GM12878 (cell line): Measurements from ENCODE around the gene MPC1L. TPM values are rescaled to one million over a fixed set of nuclear protein-coding genes. Genes with fewer than 3 reads are reported as not detected.
A peak's percentile ranks its signal among the peaks of the same experiment; 100 is the strongest.

ENCODE experiments used
- BRCA1 ChIP-seq: IDR thresholded peaks from 2 replicates; pipeline ENCODE4 v1.6.1; 2011; ENCODE audit warnings: low read depth, low read length, improper control_type of control experiment
- DPF2 ChIP-seq: fragments of 450-650 bp; IDR thresholded peaks from 2 replicates; pipeline ENCODE4 v1.6.1; 2017; ENCODE audit warnings: mild to moderate bottlenecking
- EGR1 ChIP-seq, 2 experiments: IDR thresholded peaks; 1 replicate in 1 of 2; 2 replicates in 1 of 2; pipeline ENCODE4 v1.6.1; 2011 to 2012; ENCODE audit warnings: low read depth in 2 of 2, low read length in 2 of 2, borderline replicate concordance in 1 of 2, mild to moderate bottlenecking in 1 of 2, moderate library complexity in 1 of 2
- GATAD2B ChIP-seq: fragments of 450-650 bp; conservative IDR thresholded peaks from 2 replicates; pipeline ENCODE4 v1.6.1; 2017; ENCODE audit warnings: low read depth, mild to moderate bottlenecking, moderate library complexity
- IKZF2 ChIP-seq, 2 experiments: fragments of 450-650 bp; IDR thresholded peaks; 2 replicates each; pipeline ENCODE4 v1.6.1; 2017; ENCODE audit warnings: mild to moderate bottlenecking in 2 of 2, moderate library complexity in 2 of 2
- NKRF ChIP-seq: fragments of 450-650 bp; conservative IDR thresholded peaks from 2 replicates; pipeline ENCODE4 v1.6.1; 2017; ENCODE audit warnings: mild to moderate bottlenecking, moderate library complexity
- RB1 ChIP-seq: fragments of 450-650 bp; formaldehyde crosslinking; IDR thresholded peaks from 2 replicates; pipeline ENCODE4 v1.6.1; 2017; ENCODE audit warnings: mild to moderate bottlenecking, borderline replicate concordance
- RELA ChIP-seq: fragments of 450-650 bp; IDR thresholded peaks from 2 replicates; pipeline ENCODE4 v1.8.0; 2014; ENCODE audit warnings: borderline replicate concordance; ENCODE audit not compliant: partially characterized antibody
- REST ChIP-seq: IDR thresholded peaks from 2 replicates; pipeline ENCODE4 v1.6.1; 2012; ENCODE audit warnings: mild to moderate bottlenecking, low read depth, low read length
- SMAD1 ChIP-seq: fragments of 450-650 bp; IDR thresholded peaks from 2 replicates; pipeline ENCODE4 v1.6.1; 2018; ENCODE audit warnings: mild to moderate bottlenecking, low read depth; ENCODE audit not compliant: partially characterized antibody
- SMAD5 ChIP-seq: IDR thresholded peaks from 2 replicates; pipeline ENCODE4 v1.6.1; 2016; ENCODE audit warnings: antibody characterized with exemption, low read depth
- SP1 ChIP-seq: IDR thresholded peaks from one replicate; pipeline ENCODE4 v1.6.1; 2011; ENCODE audit warnings: low read depth, low read length
- SREBF2 ChIP-seq: IDR thresholded peaks from 2 replicates; pipeline ENCODE4 v1.6.1; 2012; ENCODE audit warnings: mild to moderate bottlenecking, low read length
- TCF3 ChIP-seq: IDR thresholded peaks from 2 replicates; pipeline ENCODE4 v1.6.1; 2012; ENCODE audit warnings: low read depth, mild to moderate bottlenecking, low read length, borderline replicate concordance; ENCODE audit not compliant: insufficient read depth
- polyA plus RNA-seq, 11 experiments: library from polyadenylated mRNA; depleted of rRNA in 4 of 11; unstranded in 6 of 11; stranded (reverse) in 5 of 11; fragments of >200 nt; fragmentation: Nextera tagmentation in 4 of 11; fragmentation: Illumina TruSeq in 1 of 11; extraction: Ambion mirVana in 4 of 11; extraction: Trizol in 1 of 11; gene quantifications; 1 replicate in 1 of 11; 2 replicates in 10 of 11; pipeline versions ENCODE4 v1.2.1 to v1.2.3, GENCODE V29; 2011 to 2016; ENCODE audit warnings: inconsistent platforms in 2 of 11, missing spikeins in 2 of 11, low read depth in 1 of 11
- total RNA-seq, 4 experiments: library from RNA; depleted of rRNA in 3 of 4; stranded (reverse); fragments of >200 nt in 3 of 4; fragmentation: Illumina TruSeq in 1 of 4; extraction: Trizol in 1 of 4; gene quantifications; 2 replicates each; pipeline versions ENCODE4 v1.2.1 to v1.2.3, GENCODE V29; 2013 to 2021
- TF ChIP-seq, protein P1 (sequence below): IDR thresholded peaks from 2 replicates; pipeline ENCODE4 v1.6.1; 2012; ENCODE audit warnings: improper control_type of control experiment, low read depth, low read length; ENCODE audit not compliant: insufficient replicate concordance
- TF ChIP-seq, protein P2 (sequence below): fragments of 450-650 bp; IDR thresholded peaks from 2 replicates; pipeline ENCODE4 v1.6.1; 2017; ENCODE audit warnings: borderline replicate concordance
- TF ChIP-seq, protein P3 (sequence below): fragments of 450-650 bp; IDR thresholded peaks from 2 replicates; pipeline ENCODE4 v1.6.1; 2014; ENCODE audit warnings: mild to moderate bottlenecking

Gene MPC1L
- total and polyA plus RNA-seq, 10 of the 15 experiments (the other 5 are each of a cell fraction or from before 2014, with no cell fraction given) = not detected

DNA sequence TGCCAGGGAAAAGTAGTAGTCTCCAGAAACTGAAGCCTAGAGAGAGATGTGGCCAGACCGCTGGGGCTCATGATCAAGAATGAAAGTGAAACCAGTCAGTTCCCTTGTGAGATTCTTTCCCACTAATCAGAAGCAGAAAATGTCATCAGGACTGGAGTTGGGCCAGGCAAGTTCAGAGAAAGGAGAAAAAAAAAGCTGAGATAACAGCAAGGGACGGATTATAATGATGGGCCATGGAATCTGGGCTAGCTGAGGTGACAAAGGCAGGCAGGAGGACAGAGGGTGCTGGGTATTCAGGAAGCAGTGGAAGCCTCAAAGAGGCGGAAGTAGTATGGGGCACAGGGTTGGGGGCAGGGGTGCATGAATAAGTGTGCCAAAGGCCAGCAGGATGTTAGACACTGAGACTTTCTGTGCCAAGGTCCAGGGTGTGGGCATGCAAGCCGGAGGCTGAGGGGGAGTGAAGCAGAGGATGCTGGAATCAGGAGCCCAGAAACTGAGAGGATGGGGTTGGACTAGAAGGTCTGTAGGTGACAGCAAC, 21.7 kb downstream of the MPC1L start (continued):
- TF ChIP-seq, protein P1, sequence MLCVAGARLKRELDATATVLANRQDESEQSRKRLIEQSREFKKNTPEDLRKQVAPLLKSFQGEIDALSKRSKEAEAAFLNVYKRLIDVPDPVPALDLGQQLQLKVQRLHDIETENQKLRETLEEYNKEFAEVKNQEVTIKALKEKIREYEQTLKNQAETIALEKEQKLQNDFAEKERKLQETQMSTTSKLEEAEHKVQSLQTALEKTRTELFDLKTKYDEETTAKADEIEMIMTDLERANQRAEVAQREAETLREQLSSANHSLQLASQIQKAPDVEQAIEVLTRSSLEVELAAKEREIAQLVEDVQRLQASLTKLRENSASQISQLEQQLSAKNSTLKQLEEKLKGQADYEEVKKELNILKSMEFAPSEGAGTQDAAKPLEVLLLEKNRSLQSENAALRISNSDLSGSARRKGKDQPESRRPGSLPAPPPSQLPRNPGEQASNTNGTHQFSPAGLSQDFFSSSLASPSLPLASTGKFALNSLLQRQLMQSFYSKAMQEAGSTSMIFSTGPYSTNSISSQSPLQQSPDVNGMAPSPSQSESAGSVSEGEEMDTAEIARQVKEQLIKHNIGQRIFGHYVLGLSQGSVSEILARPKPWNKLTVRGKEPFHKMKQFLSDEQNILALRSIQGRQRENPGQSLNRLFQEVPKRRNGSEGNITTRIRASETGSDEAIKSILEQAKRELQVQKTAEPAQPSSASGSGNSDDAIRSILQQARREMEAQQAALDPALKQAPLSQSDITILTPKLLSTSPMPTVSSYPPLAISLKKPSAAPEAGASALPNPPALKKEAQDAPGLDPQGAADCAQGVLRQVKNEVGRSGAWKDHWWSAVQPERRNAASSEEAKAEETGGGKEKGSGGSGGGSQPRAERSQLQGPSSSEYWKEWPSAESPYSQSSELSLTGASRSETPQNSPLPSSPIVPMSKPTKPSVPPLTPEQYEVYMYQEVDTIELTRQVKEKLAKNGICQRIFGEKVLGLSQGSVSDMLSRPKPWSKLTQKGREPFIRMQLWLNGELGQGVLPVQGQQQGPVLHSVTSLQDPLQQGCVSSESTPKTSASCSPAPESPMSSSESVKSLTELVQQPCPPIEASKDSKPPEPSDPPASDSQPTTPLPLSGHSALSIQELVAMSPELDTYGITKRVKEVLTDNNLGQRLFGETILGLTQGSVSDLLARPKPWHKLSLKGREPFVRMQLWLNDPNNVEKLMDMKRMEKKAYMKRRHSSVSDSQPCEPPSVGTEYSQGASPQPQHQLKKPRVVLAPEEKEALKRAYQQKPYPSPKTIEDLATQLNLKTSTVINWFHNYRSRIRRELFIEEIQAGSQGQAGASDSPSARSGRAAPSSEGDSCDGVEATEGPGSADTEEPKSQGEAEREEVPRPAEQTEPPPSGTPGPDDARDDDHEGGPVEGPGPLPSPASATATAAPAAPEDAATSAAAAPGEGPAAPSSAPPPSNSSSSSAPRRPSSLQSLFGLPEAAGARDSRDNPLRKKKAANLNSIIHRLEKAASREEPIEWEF = no peak
- TF ChIP-seq RELA (no peak), IKZF2 (IDR thresholded peaks at IDR 0.05) (peak; percentile 95), SMAD5 (no peak), NKRF (0 out of 2 replicates have a peak, but pooled peaks have one; percentile 18), SP1 (no peak), SREBF2 (no peak), BRCA1 (no peak), TCF3 (no peak), DPF2 (peak; percentile 66), RB1 (no peak), SMAD1 (no peak), EGR1 (IDR thresholded peaks at IDR 0.05; ENCODE audit: borderline replicate concordance in 1 of 2, low read depth in 2 of 2, low read length in 2 of 2) (no peak), GATAD2B (no peak; the same call in none of the 2 replicates), REST (no peak)
- TF ChIP-seq, protein P2, sequence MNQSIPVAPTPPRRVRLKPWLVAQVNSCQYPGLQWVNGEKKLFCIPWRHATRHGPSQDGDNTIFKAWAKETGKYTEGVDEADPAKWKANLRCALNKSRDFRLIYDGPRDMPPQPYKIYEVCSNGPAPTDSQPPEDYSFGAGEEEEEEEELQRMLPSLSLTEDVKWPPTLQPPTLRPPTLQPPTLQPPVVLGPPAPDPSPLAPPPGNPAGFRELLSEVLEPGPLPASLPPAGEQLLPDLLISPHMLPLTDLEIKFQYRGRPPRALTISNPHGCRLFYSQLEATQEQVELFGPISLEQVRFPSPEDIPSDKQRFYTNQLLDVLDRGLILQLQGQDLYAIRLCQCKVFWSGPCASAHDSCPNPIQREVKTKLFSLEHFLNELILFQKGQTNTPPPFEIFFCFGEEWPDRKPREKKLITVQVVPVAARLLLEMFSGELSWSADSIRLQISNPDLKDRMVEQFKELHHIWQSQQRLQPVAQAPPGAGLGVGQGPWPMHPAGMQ = no peak
- TF ChIP-seq, protein P3, sequence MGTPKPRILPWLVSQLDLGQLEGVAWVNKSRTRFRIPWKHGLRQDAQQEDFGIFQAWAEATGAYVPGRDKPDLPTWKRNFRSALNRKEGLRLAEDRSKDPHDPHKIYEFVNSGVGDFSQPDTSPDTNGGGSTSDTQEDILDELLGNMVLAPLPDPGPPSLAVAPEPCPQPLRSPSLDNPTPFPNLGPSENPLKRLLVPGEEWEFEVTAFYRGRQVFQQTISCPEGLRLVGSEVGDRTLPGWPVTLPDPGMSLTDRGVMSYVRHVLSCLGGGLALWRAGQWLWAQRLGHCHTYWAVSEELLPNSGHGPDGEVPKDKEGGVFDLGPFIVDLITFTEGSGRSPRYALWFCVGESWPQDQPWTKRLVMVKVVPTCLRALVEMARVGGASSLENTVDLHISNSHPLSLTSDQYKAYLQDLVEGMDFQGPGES = no peak
